OCI-LY7 (cell line): ENCODE measurements around the gene ANKRD40.

ENCODE experiments used
- CTCF ChIP-seq: fragments of 200-600 bp; sonication (generic); conservative IDR thresholded peaks from 2 replicates; pipeline ENCODE4 v1.5.1; 2014; ENCODE audit warnings: mild to moderate bottlenecking, antibody characterized with exemption, low read length, moderate library complexity, mixed read lengths
- EZH2phosphoT487 ChIP-seq: fragments of 200-600 bp; sonication (generic); IDR thresholded peaks from 2 replicates; pipeline ENCODE4 v1.6.1; 2018; ENCODE audit warnings: low read depth, borderline replicate concordance, mild to moderate bottlenecking, mixed run types, antibody characterized with exemption, low read length, moderate library complexity, mixed read lengths

- no peak for TF ChIP-seq EZH2phosphoT487
- TF ChIP-seq CTCF = no peak
Measured at GRCh38 chr17:50645748-50646682, 61.7 kb downstream of the ANKRD40 start.
